Tibial artery (tissue), 4 donors: ENCODE measurements around the gene TTC34.

Experiments used
- DNase-seq, 2 donors: peaks; one replicate each; pipeline ENCODE4 v3.0.0-alpha.2; 2019
- H3K27ac ChIP-seq, 2 donors: fragments of 200-600 bp; sonication (generic) in 1 of 2; 1 replicate in 1 of 2; 2 replicates in 1 of 2; pipeline ENCODE4 v1.5.1; 2018 to 2019; ENCODE audit warnings: mild to moderate bottlenecking in 1 of 2
- H3K27me3 ChIP-seq, 2 donors: fragments of 200-600 bp; sonication (generic) in 1 of 2; one replicate each; pipeline versions ENCODE4 v1.5.1 to v1.6.0; 2016 to 2019
- H3K36me3 ChIP-seq, 3 donors: fragments of 200-600 bp; sonication (generic) in 2 of 3; one replicate each; pipeline ENCODE4 v1.5.1; 2016 to 2019; ENCODE audit warnings: mild to moderate bottlenecking in 2 of 3
- H3K4me1 ChIP-seq, 4 donors: fragments of 200-600 bp; sonication (generic) in 2 of 4; 1 replicate in 3 of 4; 2 replicates in 1 of 4; pipeline ENCODE4 v1.5.1; 2016 to 2019
- H3K4me3 ChIP-seq, 2 donors: fragments of 200-600 bp; sonication (generic) in 1 of 2; 1 replicate in 1 of 2; 2 replicates in 1 of 2; pipeline ENCODE4 v1.5.1; 2018 to 2019; ENCODE audit warnings: mild to moderate bottlenecking in 2 of 2
- H3K9me3 ChIP-seq, 3 donors: fragments of 200-600 bp; sonication (generic) in 1 of 3; one replicate each; pipeline ENCODE4 v1.5.1; 2016 to 2019
- CTCF ChIP-seq, 2 experiments: fragments of 200-600 bp in 1 of 2; fragments of 450-650 bp in 1 of 2; IDR thresholded peaks; one replicate each; pipeline ENCODE4 v1.5.1; 2017 to 2019; ENCODE audit warnings: antibody characterized with exemption in 2 of 2, mild to moderate bottlenecking in 1 of 2, moderate library complexity in 1 of 2
- intact Hi-C: fragments of 100-400 bp; cut with DNase I; formaldehyde crosslinking; loops from one replicate; pipeline ENCODE4 v1.15.0; 2023; ENCODE audit warnings: low total_unique reads

Gene TTC34

GRCh38 chr1:2595812-2596529, 205.5 kb downstream of the TTC34 start:
- TF ChIP-seq CTCF (IDR thresholded peaks at IDR 0.05), result no peak
- H3K4me1 ChIP-seq, result peaks cover 0 to 15% (median 0%) of the 10 kb centered on the region in 4 donors
- H3K4me3 ChIP-seq, result no peak overlapping the region
- no peaks in the 10 kb centered on the region for H3K36me3 ChIP-seq
- peaks cover 0 to 13% (median 13%) of the 10 kb centered on the region in 3 donors for H3K9me3 ChIP-seq
- DNase-seq, result peak in 1 of 2 donors; percentile 55
- H3K27me3 ChIP-seq, result peaks cover 0 to 41% of the 10 kb centered on the region in 2 donors
- intact Hi-C loops, result no loop called here
- H3K27ac ChIP-seq, result no peak overlapping the region

GRCh38 chr1:2595261-2595811, 206.2 kb downstream of the TTC34 start:
- Histone ChIP-seq H3K36me3 (no peaks in the 10 kb centered on the region), H3K27me3 (peaks cover 0 to 46% of the 10 kb centered on the region in 2 donors), H3K4me1 (peaks cover 0 to 15% (median 0%) of the 10 kb centered on the region in 4 donors), H3K4me3 (no peak overlapping the region), H3K27ac (no peak overlapping the region), H3K9me3 (peaks cover 0 to 13% (median 13%) of the 10 kb centered on the region in 3 donors)
- intact Hi-C loops, result no loop called here
- no peak for TF ChIP-seq CTCF (IDR thresholded peaks at IDR 0.05)
- no peak for DNase-seq

- H3K27me3 ChIP-seq, result peaks cover 0 to 46% of the 10 kb centered on the region in 2 donors
- intact Hi-C loops, result no loop called here
Observed at GRCh38 chr1:2594641-2595131, 206.8 kb downstream of the TTC34 start.

GRCh38 chr1:2594001-2594640, 207.4 kb downstream of the TTC34 start:
- Histone ChIP-seq H3K36me3 (peaks cover 0 to 9% (median 0%) of the 10 kb centered on the region in 3 donors), H3K4me1 (peaks cover 0 to 16% (median 0%) of the 10 kb centered on the region in 4 donors), H3K27ac (no peak overlapping the region), H3K9me3 (peaks cover 0 to 13% (median 10%) of the 10 kb centered on the region in 3 donors), H3K4me3 (peak overlapping the region in 1 of 2 donors; percentile 17), H3K27me3 (peaks cover 0 to 46% of the 10 kb centered on the region in 2 donors)
- intact Hi-C loops, result no loop called here
- no peak for TF ChIP-seq CTCF (IDR thresholded peaks at IDR 0.05)
- peak in 1 of 2 donors; percentile 69 for DNase-seq

More at GRCh38 chr1:2594641-2595131, 206.8 kb downstream of the TTC34 start:
- peak in 1 of 2 donors; percentile 61 for DNase-seq
- TF ChIP-seq CTCF (IDR thresholded peaks at IDR 0.05), result no peak
- Histone ChIP-seq H3K4me3 (no peak overlapping the region), H3K4me1 (peaks cover 0 to 15% (median 0%) of the 10 kb centered on the region in 4 donors), H3K27ac (no peak overlapping the region), H3K36me3 (peaks cover 0 to 3% (median 0%) of the 10 kb centered on the region in 3 donors), H3K9me3 (peaks cover 0 to 13% (median 13%) of the 10 kb centered on the region in 3 donors)

- Histone ChIP-seq H3K27me3 (peaks cover 0 to 48% of the 10 kb centered on the region in 2 donors), H3K9me3 (peaks cover 0 to 8% (median 3%) of the 10 kb centered on the region in 3 donors), H3K36me3 (peaks cover 0 to 13% (median 0%) of the 10 kb centered on the region in 3 donors), H3K27ac (no peak overlapping the region), H3K4me1 (peaks cover 0 to 19% (median 0%) of the 10 kb centered on the region in 4 donors), H3K4me3 (no peak overlapping the region)
- peak in 1 of 2 donors; percentile 61 for DNase-seq
- intact Hi-C loops, result no loop called here
- no peak for TF ChIP-seq CTCF (IDR thresholded peaks at IDR 0.05)
Observed at GRCh38 chr1:2593251-2593878, 208.1 kb downstream of the TTC34 start.
